Stimulated activated CD4-positive, alpha-beta T cell treated with anti-CD3 and anti-CD28 coated beads, Interleukin-4, amount 100 ng/mL, for 1 hour (primary cell): ENCODE data around the gene SYNGR1.
A peak's percentile ranks its signal among the peaks of the same experiment; 100 is the strongest.
"Not testable (repeated sequence)": the region's sequence is repeated elsewhere in the genome, so short reads cannot be mapped to it uniquely, and the experiment has no call there.

Experiments used
- DNase-seq: peaks from one replicate; pipeline ENCODE4 v3.0.0-alpha.2; 2020

The SYNGR1 gene

DNA sequence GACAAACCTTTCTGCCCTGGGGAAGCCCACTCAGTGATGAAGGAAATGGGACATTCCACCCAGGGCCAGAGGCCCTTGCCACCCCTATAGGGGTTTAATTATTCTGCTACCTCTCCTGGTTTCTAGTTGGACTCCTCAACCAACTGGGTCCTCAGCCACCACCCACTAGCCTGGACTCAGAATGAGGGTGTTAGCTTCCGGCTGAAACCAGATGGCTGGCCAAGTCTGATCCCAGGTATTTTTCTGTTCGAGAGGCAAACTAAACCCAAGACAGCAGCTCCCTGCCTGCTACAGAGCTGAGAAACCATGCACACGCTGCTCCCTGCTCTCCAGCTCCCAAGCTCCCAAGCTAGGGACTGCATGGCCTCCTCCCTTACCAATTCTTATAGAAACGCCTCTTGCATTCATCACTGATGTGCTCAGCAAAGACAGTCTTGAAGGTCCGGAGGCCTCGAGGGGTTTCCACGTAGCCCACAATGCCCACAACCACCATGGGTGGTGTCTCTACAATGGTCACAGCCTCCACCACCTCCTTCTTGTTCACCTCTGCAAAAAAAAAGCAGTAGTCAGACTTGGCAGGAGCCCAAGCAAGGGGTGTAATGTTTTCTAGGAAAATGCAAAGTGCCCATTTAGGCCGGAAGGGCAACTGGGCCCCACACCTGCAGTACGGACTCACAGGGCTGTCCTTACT lies 32.6 kb upstream of the SYNGR1 start:
- no peak for DNase-seq

DNA sequence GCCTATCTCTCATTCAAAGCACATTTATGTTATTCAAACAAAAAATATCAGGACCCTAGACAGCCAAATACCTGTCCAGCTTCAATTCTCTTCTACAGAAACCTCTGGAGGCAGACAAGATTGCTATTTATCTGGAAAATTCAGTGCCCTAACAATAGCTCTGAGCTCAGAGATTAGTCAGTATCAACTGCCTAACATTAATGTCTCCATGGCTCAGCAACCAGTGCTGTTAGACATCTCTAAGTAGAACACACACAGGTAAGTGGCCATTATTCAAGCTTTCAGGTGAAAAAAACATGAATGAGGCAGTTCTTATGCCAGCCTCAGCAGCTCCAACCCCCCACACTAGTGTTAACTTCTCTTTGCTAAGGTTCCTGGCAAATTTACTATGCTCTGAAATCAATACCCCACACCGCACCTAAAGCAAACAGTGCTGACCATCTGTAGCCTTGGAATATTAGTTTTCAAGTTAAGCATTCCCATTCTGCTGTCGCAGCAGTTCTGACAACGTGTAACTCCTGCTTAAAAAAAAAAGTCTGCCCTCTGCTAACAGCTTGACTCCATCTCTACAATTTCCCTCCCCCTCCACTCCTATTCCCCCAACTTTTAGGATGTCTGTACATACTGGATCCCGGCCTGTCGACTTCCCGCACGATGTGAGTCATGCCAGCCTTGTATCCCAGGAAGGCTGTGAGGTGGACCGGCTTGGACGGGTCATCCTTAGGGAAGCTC lies 31.9 kb upstream of the SYNGR1 start:
- DNase-seq: no peak

DNA sequence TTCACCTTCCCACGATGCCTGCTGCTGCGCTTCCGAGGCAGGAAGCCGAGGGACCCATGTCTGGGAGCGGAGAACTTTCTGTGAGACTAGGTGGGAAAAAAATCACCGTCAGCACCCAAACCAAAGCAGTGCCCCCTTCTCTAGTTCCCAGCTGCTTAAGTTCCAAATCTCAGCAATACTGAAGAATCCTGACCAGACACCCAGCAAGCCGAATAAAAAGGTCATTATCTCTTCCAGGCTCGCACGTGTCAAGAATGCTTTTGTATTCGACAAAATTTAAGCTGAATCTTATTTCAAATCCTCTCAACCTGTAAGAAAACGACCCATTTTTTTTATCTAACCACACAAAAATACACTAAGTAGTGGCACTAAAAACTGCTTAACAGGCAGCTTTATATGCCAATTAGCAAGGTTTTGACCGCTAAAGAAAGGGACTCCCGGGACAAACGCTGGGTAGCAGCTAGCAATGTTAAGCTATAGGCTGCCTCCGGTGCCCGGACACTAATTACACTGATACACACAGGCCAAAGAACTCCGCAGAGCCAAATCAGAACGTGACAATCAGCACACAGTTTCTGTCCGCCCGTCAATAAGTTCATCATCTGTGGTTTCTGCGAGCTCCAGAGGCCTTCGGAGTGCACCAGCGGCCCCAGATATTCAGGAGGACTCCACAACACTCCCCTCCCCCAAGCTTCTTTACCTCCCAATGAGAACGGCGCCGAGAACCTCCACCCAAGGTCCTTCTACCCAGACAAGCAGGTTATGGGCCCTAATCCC lies 31.1 kb upstream of the SYNGR1 start:
- DNase-seq: peak; percentile 53

DNA sequence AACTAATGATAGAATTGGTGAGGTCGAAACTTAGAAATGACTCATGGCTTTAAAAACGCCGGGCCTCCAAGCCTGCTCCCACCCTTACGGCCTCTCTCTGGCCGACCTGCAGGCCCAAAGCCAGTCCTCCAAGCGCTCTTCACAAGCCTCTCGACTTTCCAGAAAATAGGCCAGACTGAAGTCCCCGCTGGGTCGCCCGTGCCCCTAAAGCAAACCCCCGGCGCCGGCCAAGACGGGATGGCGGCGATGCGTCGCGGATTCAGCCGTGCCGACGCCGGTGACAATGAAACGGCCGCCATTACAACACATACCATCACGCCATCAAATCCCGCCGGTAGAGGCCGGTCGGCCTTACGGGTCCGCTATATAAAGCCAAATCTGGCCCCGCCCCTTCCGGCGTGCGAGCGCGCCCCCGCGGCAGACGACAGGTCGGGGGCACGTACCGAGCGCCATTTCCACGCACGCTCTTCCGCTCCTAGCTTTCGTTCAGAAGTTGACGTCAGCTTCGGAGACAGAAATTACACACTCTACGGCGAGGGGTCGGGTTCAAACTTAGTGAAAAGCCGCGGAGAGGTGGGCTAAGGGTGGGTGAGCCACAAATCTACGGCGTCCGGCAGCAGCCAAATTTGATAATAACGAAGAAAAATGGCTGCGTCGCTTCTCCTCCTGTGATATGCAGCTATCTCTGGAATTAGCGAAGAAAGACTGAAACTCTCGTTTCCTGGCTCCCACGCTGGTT lies 30.3 kb upstream of the SYNGR1 start, which contains the start of gene RPL3:
RPL3 (minus strand) TSS at position 340 of the 739 bp plus-strand sequence; CDS start at position 314, 26 bp downstream.
- DNase-seq: peak; percentile 97

DNA sequence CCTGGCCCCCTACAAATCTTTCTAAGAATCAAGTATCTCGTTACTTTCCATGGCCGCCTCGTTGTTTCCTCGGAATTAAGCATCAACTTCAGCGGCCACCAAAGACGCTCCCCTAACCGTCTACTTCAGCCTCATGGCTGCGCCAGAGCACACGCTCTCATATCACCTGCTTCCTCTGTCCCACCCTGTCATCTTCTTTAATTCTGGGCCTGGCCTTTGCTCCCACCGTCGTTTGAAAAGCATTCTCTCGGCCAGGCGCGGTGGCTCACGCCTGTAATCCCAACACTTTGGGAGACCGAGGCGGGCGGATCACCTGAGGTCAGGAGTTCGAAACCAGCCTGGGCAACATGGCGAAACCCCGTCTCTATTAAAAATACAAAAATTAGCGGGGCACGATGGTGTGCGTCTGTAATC lies 29.2 kb upstream of the SYNGR1 start:
- DNase-seq: not testable (repeated sequence)

DNA sequence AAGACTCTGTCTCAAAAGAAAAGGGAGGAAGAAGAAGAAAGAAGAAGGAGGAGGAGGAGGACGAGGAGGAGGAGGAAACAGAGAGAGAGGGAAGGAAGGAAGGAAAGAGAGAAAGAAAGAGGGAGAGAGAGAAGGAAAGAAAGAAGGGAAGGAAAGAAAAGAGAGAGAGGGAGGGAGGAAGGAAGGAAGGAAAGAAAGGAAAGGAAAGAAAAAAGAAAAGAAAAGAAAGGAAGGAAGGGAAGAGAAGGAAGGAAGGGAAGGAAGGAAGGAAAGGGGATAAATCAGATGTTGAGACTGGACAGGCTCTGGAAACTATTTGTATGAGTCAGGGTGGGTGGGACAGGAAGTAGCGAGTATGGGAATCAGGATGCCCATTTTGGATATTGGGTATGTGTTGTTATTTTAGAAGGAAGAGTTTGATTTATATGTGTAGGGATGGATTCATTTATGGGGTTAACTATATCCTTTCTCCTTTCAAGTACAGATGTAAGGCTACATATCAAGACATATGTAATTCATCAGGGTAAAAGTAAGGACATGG lies 24.3 kb upstream of the SYNGR1 start:
- no peak for DNase-seq

DNA sequence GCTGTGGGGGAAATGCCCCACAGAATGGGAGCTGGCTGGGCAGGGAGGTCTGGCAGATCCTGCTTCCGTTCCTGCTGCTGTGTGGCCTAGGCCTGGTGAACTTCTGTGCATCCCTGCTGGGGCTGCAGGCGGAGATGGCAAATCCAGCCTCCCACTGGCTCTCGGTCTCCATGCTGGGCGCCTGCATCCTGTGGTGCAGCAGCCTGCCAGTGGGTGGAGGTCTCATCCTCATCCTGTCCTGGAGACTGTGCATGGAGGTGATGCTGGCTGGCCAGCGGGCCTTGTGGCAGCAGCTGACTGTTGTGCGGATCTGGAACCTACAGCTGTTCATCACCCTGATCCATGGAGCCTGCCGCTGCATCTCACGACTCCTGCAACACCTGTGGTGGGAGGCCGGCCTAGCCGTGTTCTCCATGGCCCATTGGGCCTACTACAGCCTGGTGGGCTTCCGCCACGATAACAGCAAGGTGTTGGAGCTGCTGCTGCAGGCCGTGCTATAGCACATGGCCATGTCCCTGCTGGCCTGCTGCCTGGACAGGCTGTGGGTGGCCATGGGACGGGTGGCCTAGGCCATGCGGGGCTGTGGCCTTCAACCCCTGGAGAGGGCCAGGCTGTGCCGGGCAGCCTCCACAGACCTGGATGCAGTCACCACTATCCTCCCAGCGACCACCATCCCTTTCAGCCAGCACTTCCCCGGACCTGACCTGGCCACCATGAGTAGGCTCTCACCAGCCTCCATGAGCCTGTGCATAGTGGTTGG lies 21.6 kb upstream of the SYNGR1 start:
- no peak for DNase-seq

DNA sequence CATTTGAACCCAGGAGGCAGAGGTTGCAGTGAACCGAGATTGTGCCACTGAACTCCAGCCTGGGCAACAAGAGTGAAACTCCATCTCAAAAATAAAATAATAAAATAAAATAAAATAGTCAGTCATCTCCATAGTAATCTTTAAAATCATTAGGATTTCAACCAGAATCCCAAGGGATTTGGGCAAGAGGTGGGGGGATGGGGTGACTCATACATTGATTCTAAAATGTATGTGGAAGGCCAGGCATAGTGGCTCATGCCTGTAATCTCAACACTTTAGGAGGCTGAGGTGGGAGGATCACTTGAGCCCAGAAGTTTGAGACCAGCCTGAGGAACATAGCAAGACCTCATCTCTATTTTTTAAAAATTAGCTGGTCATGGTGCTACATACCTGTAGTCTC lies 19.2 kb upstream of the SYNGR1 start:
- DNase-seq: not testable (repeated sequence)

DNA sequence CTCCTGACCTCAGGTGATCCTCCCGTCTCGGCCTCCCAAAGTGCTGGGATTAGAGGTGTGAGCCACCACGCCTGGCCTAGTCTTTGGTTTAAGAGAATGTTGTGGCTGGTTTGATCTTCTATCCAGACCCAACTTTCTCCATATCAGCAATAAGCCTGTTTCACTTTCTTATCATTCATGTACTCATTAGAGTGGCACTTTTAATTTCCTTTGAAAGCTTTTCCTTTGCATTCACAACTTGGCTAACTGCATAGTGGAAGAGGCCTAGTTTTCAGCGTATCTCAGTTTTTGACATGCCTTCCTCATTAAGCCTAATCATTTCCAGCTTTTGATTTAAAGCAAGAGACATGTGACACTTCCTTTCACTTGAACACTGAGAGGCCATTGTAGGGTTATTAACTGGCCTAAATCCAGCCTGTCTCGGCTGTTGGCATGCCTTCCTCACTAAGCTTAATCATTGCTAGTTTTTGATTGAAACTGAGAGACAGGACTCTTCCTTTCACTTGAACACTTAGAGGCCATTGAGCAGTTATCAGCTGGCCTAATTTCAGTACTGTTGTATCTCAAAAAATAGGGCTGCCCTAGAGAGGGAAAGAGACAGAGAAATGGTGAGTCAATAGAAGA lies 17.2 kb upstream of the SYNGR1 start:
- no peak for DNase-seq

DNA sequence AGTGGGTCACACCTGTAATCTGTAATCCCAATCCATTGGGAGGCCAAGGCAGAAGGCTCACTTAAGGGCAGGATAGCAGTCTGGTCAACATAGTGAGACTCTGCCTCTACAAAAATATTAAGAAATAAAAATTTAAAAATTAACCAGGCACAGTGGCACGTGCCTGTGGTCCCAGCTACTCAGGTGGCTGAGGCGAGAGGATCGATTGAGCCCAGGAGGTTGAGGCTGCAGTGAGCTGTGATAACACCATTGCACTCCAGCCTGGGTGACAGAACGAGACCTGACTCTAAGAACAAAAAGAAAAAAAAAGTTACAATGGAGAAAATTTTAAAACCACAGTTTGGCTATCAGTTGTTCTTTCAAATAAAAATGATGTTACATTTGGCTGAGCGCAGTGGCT lies 13.4 kb upstream of the SYNGR1 start:
- DNase-seq: no peak

DNA sequence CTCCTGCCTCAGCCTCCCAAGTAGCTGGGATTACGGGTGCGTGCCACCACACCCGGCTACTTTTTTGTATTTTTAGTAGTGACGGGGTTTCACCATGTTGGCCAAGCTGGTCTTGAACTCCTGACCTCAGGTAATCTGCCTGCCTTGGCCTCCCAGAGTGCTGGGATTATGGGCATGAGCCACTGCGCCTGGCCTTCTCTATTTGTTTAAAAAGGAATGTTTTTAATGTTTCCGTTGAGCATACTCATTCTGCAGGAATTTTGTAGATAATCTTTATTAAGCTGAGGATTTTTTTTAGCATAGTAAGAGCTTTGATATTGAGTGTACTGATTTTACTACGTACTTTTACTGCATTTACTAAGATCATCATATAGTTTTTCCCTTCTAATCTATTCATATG lies 10.0 kb upstream of the SYNGR1 start:
- not testable (repeated sequence) for DNase-seq

DNA sequence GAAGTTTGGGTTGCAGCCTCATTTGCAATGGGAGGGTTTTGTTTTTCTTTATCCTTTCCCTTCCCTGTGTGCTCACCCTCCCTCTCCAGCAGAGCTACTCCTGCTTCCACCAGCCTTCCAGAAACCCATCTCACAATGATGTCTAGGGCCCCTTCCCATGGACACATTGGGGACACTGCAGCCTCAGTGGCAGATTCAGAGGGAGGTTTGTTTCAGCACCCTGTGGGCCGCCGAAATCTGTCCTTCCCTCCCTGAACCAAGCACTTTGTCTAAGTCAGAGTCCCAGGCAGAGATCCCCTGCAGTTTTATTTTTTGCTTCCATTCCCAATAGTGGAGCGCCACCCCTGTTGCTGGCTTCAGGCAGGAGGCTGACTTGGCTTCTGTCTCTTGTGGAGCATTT lies 8.6 kb upstream of the SYNGR1 start:
- no peak for DNase-seq

DNA sequence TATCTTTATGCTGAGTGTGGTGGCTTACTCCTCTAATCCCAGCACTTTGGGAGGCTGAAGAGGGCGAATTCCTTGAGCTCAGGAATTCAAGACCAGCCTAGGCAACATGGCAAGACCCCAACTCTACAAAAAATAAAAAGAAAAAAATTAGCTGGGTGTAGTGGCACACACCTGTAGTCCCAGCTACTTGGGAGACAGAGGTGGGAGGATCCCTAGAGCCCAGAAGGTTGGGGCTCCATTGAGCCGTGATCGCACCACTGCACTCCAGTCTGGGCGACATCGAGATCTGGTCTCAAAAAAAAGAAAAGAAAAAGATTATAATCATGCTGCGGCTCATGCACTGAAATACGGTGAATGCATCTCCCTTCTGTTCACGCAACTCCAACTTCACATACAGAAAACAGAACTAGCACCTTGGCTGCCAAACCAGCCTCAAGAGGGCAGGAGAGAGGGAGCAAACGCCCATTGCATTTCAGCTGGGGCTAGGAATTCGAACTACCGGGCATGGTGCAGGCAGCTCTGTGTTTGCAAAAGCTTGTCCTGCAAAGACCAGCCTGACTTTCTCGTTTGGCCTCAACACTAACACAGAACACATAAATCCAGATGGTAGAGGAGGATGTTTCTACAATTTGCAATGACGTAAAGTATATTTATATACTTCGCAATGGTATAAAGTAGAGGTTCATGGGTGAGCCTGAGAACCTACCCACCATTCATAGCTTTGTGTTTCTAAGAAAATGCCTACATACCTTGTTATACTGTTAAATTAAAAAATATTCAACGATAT lies 6.3 kb upstream of the SYNGR1 start:
- DNase-seq: peak; percentile 56

DNA sequence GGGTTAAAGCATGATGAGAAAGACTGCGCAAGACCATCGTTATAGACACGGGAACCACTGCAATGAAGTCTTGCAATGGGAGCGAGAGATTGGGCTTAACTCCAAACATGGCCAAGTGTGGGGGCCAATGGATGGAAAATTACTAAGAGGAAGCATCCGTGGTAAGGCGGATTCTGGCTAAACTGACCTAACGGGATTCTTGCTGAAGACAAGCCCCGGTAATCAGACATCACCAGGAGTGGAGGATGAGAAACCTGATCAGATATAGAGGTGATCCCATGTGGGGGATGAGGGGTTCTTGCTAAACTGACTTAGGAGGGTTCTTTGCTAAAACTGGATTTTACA lies 5.8 kb upstream of the SYNGR1 start:
- no peak for DNase-seq

DNA sequence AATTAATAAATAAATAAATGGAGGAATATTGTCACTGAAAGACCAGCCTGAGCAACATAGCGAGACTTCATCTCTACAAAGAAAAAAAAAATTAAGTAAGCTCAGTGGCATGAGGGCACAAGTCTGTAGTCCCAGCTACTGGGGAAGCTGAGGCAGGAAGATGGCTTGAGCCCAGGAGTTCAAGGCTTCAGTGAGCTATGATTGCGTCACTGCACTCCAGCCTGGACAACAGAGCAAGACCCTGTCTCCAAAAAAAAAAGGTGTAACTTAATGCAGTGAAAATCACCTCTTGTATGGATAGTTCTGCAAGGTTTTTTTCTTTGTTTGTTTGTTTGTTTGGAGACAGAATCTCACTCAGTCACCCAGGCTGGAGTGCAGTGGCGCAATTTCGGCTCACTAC lies 4.6 kb upstream of the SYNGR1 start:
- no peak for DNase-seq

DNA sequence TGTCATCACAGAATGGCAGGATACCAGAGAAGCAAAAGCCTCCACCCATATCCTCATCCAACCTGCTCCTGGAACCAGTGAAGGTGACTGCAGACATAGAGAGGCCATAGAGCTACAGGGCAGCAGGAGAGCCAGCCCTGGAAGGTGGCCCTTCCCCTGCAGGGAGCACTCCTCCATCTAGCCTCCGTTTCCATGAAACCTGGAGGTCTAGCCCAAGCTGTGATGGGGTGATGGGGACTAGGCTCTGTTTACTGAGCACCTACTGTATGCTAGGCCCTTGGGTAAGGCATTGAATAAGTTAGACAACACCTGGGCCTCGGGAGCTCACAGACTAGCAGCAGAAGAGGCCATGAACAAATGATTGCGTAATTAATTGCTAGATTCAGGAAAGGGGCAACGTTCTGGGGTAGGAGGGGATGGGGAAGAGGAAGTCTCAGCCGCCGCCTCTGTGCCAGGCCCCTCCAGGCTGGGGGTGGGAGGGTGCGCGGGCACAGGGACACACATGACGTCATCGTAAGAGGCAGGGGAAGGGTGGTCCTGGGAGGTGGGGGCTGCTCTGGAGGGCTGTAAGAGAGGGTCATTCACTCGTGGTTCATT lies 784 bp upstream of the SYNGR1 start:
- DNase-seq: no peak

DNA sequence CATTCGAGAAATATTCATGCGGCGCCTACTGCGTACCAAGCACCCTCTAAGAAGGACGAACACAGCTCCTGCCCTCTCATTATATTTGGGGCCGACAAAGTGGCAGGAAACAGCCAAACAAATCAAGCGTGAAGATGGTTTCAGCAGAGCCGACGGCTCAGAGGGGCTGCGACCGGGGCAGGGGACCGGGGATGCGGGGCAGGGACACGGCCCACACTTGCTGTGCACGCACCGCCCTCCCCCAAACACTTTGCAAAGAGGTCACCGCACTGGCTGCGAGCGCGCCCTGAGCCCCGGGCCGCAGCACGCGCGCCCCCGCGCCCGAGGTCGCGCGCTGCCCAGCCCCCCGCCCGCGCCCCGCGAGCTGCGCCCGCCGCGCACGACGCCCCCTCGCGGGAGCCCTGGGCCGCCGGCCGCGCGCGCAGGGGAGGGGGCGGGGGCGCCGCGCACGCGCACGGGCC lies 255 bp upstream of the SYNGR1 start:
- peak; percentile 24 for DNase-seq

DNA sequence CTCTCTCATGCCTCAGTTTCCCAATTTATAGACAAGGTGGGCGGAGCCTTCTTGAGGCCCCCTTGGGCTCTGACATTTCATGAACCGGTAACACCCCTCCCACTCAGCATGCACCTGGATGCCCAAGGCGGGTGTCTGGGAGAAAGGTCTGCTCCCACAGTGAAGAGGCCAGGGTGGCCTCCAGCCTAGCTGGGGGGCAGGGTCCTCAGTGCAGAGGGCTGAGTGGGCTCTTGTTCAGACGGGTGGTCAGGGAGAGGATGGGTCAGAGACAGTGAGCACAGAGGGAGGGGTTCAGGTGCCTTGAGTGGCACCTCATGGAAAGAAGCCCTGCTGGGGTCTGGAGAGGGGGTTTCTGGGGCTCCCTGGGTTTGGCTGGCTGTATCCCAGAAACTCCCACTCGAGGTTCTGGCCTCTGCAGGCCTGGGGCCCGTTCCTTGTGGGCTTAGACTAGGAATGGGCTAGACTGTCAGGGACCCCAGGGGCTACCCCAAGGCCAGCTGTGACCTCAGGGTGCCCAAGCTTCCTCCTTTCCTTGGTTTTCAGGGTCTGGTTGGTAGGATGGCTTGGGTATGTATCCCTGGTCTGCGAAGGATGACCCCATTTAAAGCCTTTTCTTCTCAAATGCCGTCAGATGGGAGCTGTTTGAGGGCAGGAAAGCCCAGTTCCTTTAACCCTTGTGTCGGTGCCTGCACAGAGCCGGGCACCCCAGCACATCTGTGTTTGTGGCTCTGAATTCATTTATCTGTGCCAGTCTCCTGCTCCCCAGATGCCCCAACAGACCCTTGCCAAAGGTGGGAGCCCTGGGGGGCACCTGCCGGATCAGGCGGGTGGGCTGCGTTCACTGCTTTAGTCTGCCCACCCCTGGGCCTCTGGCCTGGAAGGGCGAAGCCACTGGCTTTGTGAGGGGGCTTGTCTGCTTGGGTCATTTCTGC lies 1.2 kb downstream of the SYNGR1 start:
- DNase-seq: no peak

DNA sequence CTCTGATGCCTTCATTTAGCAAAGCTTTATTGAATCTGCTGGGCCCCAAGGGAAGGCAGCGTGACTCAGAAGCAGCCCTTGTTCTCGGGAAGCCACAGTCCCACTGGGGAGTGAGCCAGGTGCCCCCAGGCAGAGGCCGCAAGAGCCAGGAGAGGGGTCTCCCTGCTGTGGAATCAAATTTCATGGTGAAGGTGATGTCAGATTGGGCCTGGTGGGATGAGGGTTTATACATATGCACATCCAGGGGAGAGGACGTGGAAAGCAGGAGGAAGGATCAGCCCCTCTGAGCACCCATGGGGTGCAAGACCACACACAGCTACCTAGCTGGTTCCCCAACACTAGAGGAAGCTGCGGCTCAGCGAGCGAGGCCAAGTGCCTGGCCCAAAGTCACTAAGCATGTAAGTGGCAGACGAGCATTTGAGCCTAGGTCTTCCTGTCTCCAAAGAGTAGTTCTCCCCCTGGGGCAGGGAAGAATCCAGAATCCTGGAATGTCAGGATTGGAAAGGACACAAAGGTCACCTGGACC lies 2.0 kb downstream of the SYNGR1 start:
- no peak for DNase-seq
